Stimulated activated CD4-positive, alpha-beta T cell treated with anti-CD3 and anti-CD28 coated beads, TNF-alpha, amount 100 ng/mL, for 1 hour (primary cell): Measurements from ENCODE around the gene ARHGAP22.

Source experiments
- DNase-seq, 3 donors: peaks; one replicate each; pipeline ENCODE4 v3.0.0-alpha.2; 2020; ENCODE audit warnings: low read depth in 3 of 3, low spot score in 1 of 3

ARHGAP22 gene

DNA sequence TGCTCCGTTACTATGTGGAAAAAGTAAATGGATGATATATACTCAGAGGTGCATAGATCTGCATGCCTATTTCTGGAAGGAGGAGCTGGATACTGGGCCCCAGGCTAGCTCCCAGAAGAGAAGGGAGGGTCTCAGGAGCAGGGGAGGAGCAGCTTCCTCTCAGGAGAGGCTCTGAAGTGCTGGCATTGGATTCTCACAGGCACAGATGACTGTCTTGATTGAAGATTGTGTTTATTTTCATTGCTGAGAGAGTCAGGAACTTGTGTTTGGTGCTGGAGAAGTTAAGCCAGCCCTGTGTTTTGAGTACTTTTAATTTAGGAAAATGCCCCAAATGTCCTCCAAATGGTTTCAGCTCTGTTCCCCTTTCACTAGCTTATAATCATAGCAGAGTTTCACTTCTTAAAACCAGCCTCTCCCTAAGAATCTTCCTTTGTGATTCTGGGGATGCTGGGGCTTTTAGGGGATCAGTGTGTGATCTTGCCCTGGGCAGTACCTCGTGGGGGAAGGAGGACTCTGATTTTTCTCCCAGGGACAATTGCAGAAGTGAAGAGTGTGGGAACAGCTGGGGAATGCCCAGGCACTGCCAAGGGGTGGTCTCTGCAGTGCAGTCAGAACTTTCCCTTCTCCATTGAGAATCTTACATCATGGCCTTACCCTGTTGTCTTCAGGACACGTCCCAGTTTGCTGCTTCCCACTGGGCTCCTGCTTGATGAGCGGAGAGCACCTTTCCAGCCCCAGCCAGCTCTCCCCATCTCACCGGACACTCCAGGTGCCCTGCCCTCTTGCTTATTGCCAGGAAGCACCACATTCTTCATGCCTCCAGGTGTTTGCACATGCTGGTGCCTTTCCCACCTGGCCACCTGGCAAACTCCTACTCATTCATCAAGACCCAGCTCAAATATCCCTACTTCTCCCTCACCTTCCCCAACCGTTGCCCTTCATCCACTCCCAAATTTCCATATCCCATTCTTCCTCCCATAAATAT lies 102.8 kb downstream of the ARHGAP22 start:
- no peak for DNase-seq

DNA sequence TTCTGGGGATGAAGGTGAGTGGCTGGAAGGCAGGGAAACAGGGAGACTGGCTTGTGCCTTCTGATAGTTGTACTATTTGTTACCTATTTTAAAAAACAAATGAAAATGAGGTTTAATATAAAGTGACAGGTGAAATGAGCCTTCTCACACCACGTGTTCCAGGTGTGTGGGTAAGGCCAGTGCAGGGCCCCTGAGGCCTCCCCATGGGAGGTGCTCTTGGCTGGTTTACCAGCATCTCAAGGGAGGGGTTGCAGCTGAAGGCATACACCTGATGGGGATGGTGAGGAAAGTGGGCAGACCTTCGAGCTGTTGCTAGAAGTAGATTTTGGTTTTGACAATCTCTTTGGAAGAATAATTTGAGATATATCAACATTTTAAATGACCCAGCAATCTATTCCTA lies 103.6 kb downstream of the ARHGAP22 start:
- DNase-seq: no peak

DNA sequence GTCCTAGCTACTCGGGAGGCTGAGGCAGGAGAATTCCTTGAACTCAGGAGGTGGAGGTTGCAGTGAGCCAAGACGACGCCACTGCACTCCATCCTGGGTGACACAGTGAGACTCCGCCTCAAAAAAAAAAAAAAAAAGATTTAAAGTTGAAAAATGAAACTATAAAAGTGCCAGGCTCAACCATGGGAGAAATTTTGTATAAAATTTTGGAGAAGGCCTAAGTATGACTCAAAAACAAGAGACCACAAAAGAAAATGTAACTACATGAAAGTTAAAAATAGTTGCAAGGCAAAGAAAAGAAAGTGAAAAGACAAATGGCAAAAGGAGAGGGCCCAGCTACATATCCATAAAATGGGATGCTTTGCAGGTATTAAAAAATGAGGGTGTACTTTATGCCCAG lies 104.1 kb downstream of the ARHGAP22 start:
- no peak for DNase-seq

DNA sequence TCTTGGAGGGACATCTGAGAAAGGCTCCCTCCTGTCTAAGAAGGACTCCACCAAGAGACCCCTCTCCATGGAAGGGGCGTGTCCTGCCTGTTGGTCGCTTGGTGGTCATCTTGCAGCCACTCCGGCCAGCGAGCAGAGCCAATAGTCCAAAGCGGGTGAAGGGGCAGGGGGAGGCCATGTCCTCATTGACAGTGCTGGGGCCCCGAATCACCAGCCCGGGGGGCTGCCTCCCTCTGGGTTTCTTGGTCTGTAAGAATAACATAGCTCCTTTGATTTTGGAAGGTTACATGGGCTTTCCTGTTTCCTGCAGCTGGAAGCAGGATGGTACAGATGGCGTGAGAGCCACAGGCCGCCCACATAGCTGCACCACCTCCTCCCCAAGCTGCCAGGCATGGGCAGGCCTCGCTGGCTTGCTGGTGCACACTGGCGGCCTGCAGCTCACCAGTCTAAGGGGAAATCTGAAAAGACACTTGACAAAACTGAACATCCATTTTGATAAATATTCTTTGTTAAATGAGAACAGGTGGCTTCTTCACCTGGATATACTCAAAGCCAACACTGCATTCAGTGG lies 105.8 kb downstream of the ARHGAP22 start:
- DNase-seq: no peak

DNA sequence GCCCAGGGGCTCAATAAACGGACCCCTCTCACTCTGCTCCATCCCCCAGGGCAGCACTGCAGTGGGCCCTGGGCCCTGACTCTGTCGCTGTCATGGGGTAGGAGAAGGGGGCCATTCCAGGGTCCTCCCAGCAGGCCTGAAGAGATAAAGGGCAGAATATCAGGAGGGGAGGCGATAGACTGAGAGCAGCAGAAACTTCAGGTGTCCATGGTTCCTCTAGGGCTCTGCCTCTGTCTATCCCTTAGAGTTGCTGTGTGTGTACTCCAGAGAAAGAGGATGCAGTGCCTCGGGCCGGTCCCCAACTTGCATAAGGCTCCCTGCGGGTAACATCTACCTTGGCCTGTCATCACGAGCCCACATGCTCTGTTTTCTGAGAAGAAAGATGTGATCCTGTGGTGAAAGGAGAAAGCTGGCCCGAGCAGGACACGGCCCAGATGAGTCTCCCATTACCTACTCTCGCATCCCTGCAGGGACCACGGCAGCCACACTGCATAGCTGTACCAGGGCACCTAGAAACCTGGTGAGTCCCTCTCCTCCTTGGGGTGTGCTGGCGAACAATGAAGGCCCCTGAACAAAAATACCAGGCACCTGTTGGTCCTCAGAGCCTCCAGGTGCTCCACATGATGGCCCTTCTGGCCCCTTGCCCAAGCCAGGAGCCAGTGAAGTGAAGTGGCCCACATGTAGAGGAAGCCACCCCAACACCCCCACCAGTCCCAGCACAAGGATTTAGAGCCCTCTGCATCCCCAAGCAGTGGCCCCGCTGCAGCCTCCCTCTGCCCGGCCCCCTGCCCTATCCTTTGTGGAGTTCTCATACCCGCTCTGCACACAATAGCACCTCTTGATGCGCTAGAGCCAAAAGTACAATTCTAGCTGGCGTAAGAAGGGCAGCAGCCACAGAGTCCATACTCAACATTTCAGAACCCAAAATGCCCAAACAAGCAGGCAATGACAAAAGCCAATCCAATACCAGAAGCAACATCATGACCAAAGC lies 106.8 kb downstream of the ARHGAP22 start:
- no peak for DNase-seq

- DNase-seq: no peak
Observed at GRCh38 chr10:48496831-48497779, 107.8 kb downstream of the ARHGAP22 start.

DNA sequence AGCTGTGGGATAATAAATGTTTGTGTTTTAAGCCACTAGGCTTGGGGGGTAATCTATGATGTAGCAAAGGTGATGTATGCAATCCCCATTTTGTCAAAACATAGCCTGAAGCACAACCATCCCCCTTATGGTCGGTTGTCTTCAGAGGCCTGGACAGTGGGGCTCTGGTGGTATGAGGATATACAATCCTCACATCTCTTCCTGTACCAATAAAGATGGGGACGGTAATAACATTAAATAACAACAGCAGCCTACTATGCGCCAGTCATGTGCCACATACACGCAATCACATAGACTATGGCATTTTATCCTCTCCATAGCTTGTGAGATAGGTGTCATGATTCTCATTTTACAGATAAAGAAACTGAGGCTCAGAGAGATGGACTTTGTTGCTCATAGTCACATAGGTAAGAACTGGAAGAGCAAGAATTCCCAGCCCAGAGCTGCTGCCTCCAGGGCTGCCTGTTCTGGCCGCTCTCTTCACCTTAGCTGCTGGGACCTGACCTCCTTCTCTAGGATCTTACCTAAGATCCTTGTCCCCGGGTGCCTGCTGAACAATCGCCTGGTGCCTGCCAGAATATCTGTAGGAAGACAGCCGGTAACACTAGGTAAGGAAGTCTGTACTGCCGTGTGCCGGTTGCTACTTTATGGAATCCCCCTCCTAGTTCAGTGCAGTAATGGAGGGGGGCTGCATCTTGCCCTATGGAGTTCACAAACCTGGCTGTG lies 108.6 kb downstream of the ARHGAP22 start:
- DNase-seq: no peak

DNA sequence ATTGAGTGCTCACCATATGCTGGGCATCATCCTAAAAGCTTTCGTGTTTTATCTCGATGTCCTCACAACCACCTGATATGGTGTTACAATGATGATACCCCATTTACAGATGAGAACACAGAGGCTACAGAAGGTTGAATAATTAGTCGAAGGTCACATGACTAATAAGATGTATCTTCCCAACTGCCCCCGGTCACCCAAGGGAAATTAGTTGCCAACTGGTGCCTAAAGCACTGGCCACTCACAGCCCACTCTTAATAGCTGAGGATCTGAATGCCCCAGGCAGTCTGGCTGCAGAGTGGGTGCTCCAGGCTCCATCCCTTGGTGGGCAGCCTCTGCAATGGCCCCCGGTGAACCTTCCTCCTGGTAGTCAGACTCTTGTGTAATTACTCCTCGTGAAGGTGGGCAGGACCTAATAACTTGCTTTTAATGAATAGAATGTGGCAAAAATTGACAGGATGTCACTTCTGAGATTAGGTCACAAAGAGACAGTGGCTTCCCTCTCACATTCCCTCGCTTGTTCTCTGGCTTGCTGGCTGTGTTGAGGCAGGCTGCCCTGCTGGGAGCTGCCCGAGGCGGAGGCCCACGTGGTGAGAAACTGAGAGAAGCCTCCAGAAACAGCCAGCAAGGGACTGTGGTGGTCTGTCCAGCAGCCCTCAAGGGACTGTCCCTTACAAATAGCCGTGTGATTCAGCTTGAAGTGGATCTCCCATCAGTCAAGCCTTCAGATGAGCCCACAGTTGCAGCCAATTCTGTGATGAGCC lies 109.4 kb downstream of the ARHGAP22 start:
- no peak for DNase-seq

DNA sequence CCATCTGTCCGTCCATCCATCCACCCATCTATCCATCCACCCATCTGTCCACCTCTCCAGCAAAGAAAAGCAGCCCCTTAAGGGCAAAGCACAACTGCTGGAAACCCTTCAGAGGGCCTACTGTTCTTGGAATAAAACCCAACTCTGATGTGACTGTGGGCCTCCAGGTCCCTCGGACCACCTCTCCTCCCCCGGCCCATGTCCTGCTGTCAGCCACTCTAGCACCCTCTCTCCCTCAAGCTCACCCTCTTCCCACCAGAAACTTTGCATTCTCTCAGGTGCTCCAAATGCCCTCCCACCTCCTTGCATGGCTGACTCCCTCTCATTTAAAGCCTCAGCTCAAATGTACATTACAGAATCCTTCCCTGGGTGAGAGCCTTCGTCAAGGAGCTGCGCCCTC lies 110.3 kb downstream of the ARHGAP22 start:
- no peak for DNase-seq

GRCh38 chr10:48494073-48494472 lies 110.8 kb downstream of the ARHGAP22 start:
- no peak for DNase-seq

DNA sequence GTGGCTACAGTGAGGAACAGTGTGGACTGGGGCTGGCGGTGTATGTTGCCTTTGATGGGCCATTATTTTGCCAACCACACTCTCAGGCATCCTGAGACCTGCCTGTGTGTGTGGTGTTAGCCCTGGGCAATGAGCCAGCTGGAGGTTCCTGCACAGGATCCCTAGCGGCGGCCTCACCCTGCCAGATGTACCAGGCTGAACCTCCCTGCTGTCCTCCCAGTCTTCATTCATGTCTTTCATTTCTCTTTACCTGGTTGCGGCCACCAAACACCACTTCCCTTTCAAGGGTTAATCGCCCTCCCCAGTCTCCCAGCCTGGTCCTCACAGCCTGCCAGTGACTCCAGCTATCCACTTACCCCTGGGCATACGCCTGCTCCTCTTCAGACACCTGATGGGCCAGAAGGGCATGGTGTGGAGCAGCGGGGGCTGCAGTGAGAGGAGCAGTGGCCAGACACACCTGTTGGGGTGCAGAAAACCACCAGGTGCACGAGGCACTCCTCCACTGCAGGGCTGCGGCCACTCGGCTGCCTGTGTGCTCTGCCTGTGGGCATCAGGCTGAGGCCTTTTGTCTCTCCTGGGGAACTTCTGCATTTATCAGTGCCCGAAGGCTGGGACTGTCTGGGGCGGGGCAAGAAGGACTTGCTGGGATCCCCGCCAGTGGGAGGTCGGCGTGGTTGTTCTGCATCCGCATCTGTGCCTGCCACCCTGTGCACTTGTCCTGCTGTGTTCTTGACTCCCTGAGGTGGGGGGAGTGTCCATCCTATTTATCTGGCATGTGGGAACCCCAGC lies 111.6 kb downstream of the ARHGAP22 start:
- no peak for DNase-seq

- DNase-seq: no peak
Observed at GRCh38 chr10:48492201-48492600, 112.7 kb downstream of the ARHGAP22 start.

- DNase-seq: no peak
Observed at GRCh38 chr10:48491392-48492139, 113.3 kb downstream of the ARHGAP22 start.

DNA sequence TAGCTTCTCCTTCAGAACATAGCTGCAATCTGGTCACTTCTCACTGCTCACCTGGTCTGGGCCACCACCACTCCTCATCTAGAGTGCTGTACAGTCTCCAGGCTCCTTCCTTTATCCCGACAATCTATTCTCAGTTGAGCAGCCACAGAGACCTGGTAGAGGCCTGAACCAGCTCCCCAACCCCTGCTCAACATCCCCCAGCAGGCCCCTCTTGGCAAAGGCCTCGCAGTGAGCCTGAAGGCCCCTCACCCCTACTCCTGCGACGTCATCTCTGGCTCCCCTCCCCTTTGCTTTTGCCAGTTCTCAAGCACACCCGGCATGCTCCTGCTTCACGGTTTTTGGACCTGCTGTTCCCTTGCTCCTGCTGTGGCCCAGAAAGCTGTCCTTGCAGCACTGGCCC lies 113.9 kb downstream of the ARHGAP22 start:
- no peak for DNase-seq

DNA sequence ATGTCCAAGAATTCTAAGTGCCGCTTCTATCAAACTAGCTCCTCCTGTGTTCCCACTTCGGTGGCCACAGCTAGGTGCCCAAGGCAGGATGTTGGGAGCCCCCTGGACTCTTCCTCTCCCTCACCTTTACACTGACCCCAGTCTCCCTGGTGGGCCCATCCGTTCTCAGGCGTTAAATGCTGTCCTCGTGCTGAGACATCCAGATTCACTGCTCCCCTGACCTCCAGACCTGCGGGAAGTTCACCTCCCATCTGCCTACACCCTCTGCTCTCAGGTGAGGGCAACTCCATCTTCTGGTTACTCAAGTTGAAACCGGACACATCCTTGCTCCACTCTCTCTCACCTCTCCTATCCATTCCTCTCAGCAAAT lies 114.3 kb downstream of the ARHGAP22 start:
- no peak for DNase-seq

DNA sequence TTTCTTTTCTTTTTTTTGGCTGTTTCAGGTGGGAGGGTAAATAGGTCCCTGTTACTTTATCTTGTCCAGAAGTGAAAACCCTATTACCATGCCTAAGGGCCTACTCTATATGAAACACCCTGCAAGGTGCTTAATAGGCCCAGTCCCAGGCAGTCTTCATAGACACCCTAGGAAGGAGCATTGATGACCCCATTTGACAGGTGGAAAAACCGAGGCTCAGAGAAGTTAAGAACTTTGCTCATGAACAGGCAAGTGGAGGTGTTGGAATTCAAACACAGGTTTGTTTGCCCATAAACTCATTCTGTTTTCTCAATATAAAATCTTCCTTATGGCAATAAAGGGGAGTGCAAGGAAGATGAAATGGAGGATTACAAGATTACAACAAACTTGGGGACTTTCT lies 115.8 kb downstream of the ARHGAP22 start:
- DNase-seq: no peak

GRCh38 chr10:48487244-48487643 lies 117.6 kb downstream of the ARHGAP22 start:
- no peak for DNase-seq
